HCT116 (cell line): ENCODE measurements around the gene EVL. TPM values are rescaled to one million over a fixed set of nuclear protein-coding genes. Genes with fewer than 3 reads are reported as not detected.

Experiments used
- ATAC-seq: fragments of 200-7000 bp; cut with Tn5 transposase; 2 replicates; pipeline ENCODE4 v1.9.1; 2020; ENCODE audit warnings: mild to moderate bottlenecking, moderate library complexity
- BruUV-seq: library from RNA; stranded (reverse); fragments of 400-500 nt; replicated peaks from 2 replicates; lab custom pipeline; 2021; lab: Mats Ljungman, UMichigan
- CTCF ChIA-PET: fragments of 300-600 bp; sonication (Branson Sonifier 250); formaldehyde crosslinking; loops from one replicate; lab custom pipeline; 2021; ENCODE audit warnings: antibody characterized with exemption; lab: Charles Lee
- POLR2A ChIA-PET: fragments of 300-600, 350-600 bp; sonication (Branson Sonifier 250); formaldehyde crosslinking; loops from one replicate; lab custom pipeline; 2021; ENCODE audit warnings: antibody characterized with exemption; lab: Charles Lee
- RAD21 ChIA-PET, 2 experiments: fragments of 300-600 bp; sonication (Branson Sonifier 250); formaldehyde crosslinking; loops; one replicate each; lab custom pipeline; 2023; ENCODE audit warnings: low total read pairs in 2 of 2; ENCODE audit not compliant: uncharacterized antibody in 2 of 2, unreplicated experiment in 2 of 2, low non-redundant PET in 1 of 2; lab: Charles Lee
- DNase-seq: peaks from one replicate; pipeline ENCODE4 v3.0.0-alpha.2; 2010; ENCODE audit warnings: low read depth, low spot score
- H2AFZ ChIP-seq: fragments of 200-600 bp; shearing (Covaris generic), sonication (generic); 2 replicates; pipeline ENCODE4 v1.6.1; 2017; ENCODE audit warnings: low read depth, mixed run types, mixed read lengths, antibody characterized with exemption, low read length; ENCODE audit not compliant: poor library complexity, severe bottlenecking
- H3K27ac ChIP-seq: 2 replicates; pipeline ENCODE4 v1.5.1; 2012; ENCODE audit warnings: low read depth, low read length
- H3K27me3 ChIP-seq: fragments of 200-600 bp; sonication (generic); 2 replicates; pipeline ENCODE4 v1.6.1; 2016; ENCODE audit warnings: mixed run types, low read length, mixed read lengths; ENCODE audit not compliant: insufficient read depth
- H3K36me3 ChIP-seq, 2 experiments: fragments of 200-500 bp in 1 of 2; fragments of 200-600 bp in 1 of 2; sonication (Bioruptor generic) in 1 of 2; sonication (generic) in 1 of 2; 2 replicates each; pipeline versions ENCODE4 v1.5.1 to v1.6.1; 2014 to 2016; ENCODE audit warnings: low read length in 2 of 2, inconsistent platforms in 1 of 2, mixed read lengths in 1 of 2, mixed run types in 1 of 2; ENCODE audit not compliant: insufficient read depth in 2 of 2, control insufficient read depth in 1 of 2
- H3K4me1 ChIP-seq, 2 experiments: fragments of 200-600 bp in 1 of 2; sonication (generic) in 1 of 2; 2 replicates each; pipeline versions ENCODE4 v1.5.1 to v1.6.1; 2012 to 2017; ENCODE audit warnings: low read length in 2 of 2, inconsistent platforms in 1 of 2, mild to moderate bottlenecking in 1 of 2, mixed read lengths in 1 of 2, mixed run types in 1 of 2, moderate library complexity in 1 of 2; ENCODE audit not compliant: insufficient read depth in 2 of 2, control insufficient read depth in 1 of 2
- H3K4me2 ChIP-seq: fragments of 200-600 bp; sonication (generic); 2 replicates; pipeline ENCODE4 v1.6.1; 2017; ENCODE audit warnings: mixed run types, low read length, mixed read lengths
- H3K4me3 ChIP-seq, 2 experiments: fragments of 200-600 bp in 1 of 2; sonication (generic) in 1 of 2; replicated peaks in 1 of 2; 2 replicates each; pipeline ENCODE4 v1.5.1; 2011 to 2016; ENCODE audit warnings: low read length in 2 of 2, control low read depth in 1 of 2, low read depth in 1 of 2, mild to moderate bottlenecking in 1 of 2, mixed read lengths in 1 of 2, mixed run types in 1 of 2
- H3K79me2 ChIP-seq: fragments of 200-600 bp; sonication (generic); 2 replicates; pipeline ENCODE4 v1.6.1; 2017; ENCODE audit warnings: mild to moderate bottlenecking, mixed run types, low read length, moderate library complexity, mixed read lengths; ENCODE audit not compliant: insufficient read depth
- H3K9ac ChIP-seq: fragments of 200-600 bp; sonication (generic); 2 replicates; pipeline ENCODE4 v1.6.1; 2016; ENCODE audit warnings: low read length, mixed read lengths
- H3K9me2 ChIP-seq: fragments of 200-600 bp; sonication (generic), shearing (Covaris generic); 2 replicates; pipeline ENCODE4 v1.6.1; 2017; ENCODE audit warnings: mixed run types, mild to moderate bottlenecking, moderate library complexity; ENCODE audit not compliant: insufficient read depth
- H3K9me3 ChIP-seq, 2 experiments: fragments of 200-500 bp in 1 of 2; fragments of 200-600 bp in 1 of 2; sonication (Bioruptor generic) in 1 of 2; sonication (generic) in 1 of 2; 2 replicates each; pipeline ENCODE4 v1.6.1; 2014 to 2017; ENCODE audit warnings: low read length in 2 of 2, mixed read lengths in 2 of 2, inconsistent platforms in 1 of 2, low read depth in 1 of 2, mild to moderate bottlenecking in 1 of 2, mixed run types in 1 of 2, moderate library complexity in 1 of 2; ENCODE audit not compliant: control insufficient read depth in 1 of 2, insufficient read depth in 1 of 2
- H4K20me1 ChIP-seq: fragments of 200-600 bp; sonication (generic), shearing (Covaris generic); 2 replicates; pipeline ENCODE4 v1.6.1; 2017; ENCODE audit warnings: mixed run types, mild to moderate bottlenecking, moderate library complexity; ENCODE audit not compliant: insufficient read depth
- ATF3 ChIP-seq: IDR thresholded peaks from 2 replicates; pipeline ENCODE4 v1.6.1; 2012
- CEBPB ChIP-seq: IDR thresholded peaks from 2 replicates; pipeline ENCODE4 v1.6.1; 2012; ENCODE audit warnings: low read depth
- CTCF ChIP-seq, 3 experiments: fragments of 200-600 bp in 1 of 3; sonication (generic) in 1 of 3; IDR thresholded peaks in 2 of 3; conservative IDR thresholded peaks in 1 of 3; 2 replicates each; pipeline ENCODE4 v1.5.1; 2012 to 2017; ENCODE audit warnings: low read depth in 2 of 3, low read length in 2 of 3, antibody characterized with exemption in 1 of 3, borderline replicate concordance in 1 of 3, control low read depth in 1 of 3, mild to moderate bottlenecking in 1 of 3, mixed read lengths in 1 of 3, mixed run types in 1 of 3, moderate library complexity in 1 of 3; ENCODE audit not compliant: insufficient read depth in 1 of 3
- EGR1 ChIP-seq: IDR thresholded peaks from 2 replicates; pipeline ENCODE4 v1.6.1; 2012; ENCODE audit warnings: low read depth
- ELF1 ChIP-seq: IDR thresholded peaks from 2 replicates; pipeline ENCODE4 v1.6.1; 2012; ENCODE audit warnings: low read depth, borderline replicate concordance
- EZH2 ChIP-seq: fragments of 200-600 bp; sonication (generic); IDR thresholded peaks from 2 replicates; pipeline ENCODE4 v1.6.1; 2017; ENCODE audit warnings: antibody characterized with exemption, mixed run types
- EZH2phosphoT487 ChIP-seq: fragments of 200-600 bp; IDR thresholded peaks from 2 replicates; pipeline ENCODE4 v1.6.1; 2018; ENCODE audit warnings: antibody characterized with exemption, borderline replicate concordance
- FOSL1 ChIP-seq: IDR thresholded peaks from 2 replicates; pipeline ENCODE4 v1.6.1; 2012; ENCODE audit warnings: low read depth
- JUND ChIP-seq: IDR thresholded peaks from 2 replicates; pipeline ENCODE4 v1.6.1; 2012
- POLR2A ChIP-seq: IDR thresholded peaks from 2 replicates; pipeline ENCODE4 v1.7.0; 2011; ENCODE audit warnings: borderline replicate concordance; ENCODE audit not compliant: insufficient read depth, insufficient read length; ENCODE audit errors: extremely low read depth
- POLR2AphosphoS5 ChIP-seq: IDR thresholded peaks from 2 replicates; pipeline ENCODE4 v1.6.1; 2011; ENCODE audit warnings: mild to moderate bottlenecking, low read depth, low read length, moderate library complexity
- REST ChIP-seq: IDR thresholded peaks from 2 replicates; pipeline ENCODE4 v1.6.1; 2012; ENCODE audit warnings: low read depth
- SIN3A ChIP-seq: IDR thresholded peaks from 2 replicates; pipeline ENCODE4 v1.6.1; 2012; ENCODE audit warnings: low read depth
- SRF ChIP-seq: IDR thresholded peaks from 2 replicates; pipeline ENCODE4 v1.6.1; 2012; ENCODE audit warnings: low read depth
- YY1 ChIP-seq: IDR thresholded peaks from 2 replicates; pipeline ENCODE4 v1.6.1; 2011; ENCODE audit warnings: low read length, low read depth, moderate library complexity, mild to moderate bottlenecking; ENCODE audit not compliant: insufficient replicate concordance; ENCODE audit errors: extremely low read depth
- ZBTB33 ChIP-seq: IDR thresholded peaks from 2 replicates; pipeline ENCODE4 v1.6.1; 2011; ENCODE audit warnings: mild to moderate bottlenecking, low read length, moderate library complexity; ENCODE audit not compliant: insufficient replicate concordance; ENCODE audit errors: extremely low read depth
- ZFX ChIP-seq: fragments of 450-650 bp; IDR thresholded peaks from 2 replicates; pipeline ENCODE4 v1.6.1; 2017
- intact Hi-C: fragments of 100-400 bp; cut with micrococcal nuclease; formaldehyde crosslinking; loops from 2 replicates; pipeline ENCODE4 v1.10.0; 2022
- total RNA-seq: library from RNA; stranded (reverse); gene quantifications from one replicate; pipeline ENCODE4 v1.2.1, GENCODE V29; 2021; ENCODE audit not compliant: unreplicated experiment

Gene EVL
- total RNA-seq, 1 experiment from 2014 or later, result 19.9 TPM

GRCh38 chr14:100070310-100070709 is 5.1 kb downstream of the EVL start:
- Histone ChIP-seq H3K9me2 (no peaks in the 10 kb centered on the region), H3K36me3 (no peaks in the 10 kb centered on the region), H3K9me3 (no peaks in the 10 kb centered on the region), H3K4me3 (no peak overlapping the region), H3K4me2 (no peak overlapping the region), H3K79me2 (no peaks in the 10 kb centered on the region), H3K27me3 (no peaks in the 10 kb centered on the region), H4K20me1 (no peaks in the 10 kb centered on the region), H2AFZ (no peak overlapping the region), H3K27ac (no peak overlapping the region), H3K9ac (no peak overlapping the region), H3K4me1 (peaks cover 6 to 20% of the 10 kb centered on the region in 2 experiments)
- ChIA-PET POLR2A (no interaction called here), CTCF (interaction anchor here (1.1 kb wide), 1 partner anchor 17 kb away, joined by 3 read pairs; no protein-coding TSS in a partner anchor), RAD21 (no interaction called here)
- DNase-seq, result no peak
- no TSS peak for BruUV-seq
- intact Hi-C loops, result no loop called here
- no peak for ATAC-seq
- TF ChIP-seq REST, result no peak
- no peak for TF ChIP-seq CTCF (IDR thresholded peaks at IDR 0.05 in 2 of 3, conservative IDR thresholded peaks at IDR 0.05 in 1 of 3; ENCODE audit: borderline replicate concordance in 1 of 3, insufficient read depth in 1 of 3, low read depth in 2 of 3, low read length in 2 of 3)
- TF ChIP-seq SRF, result no peak
- no peak for TF ChIP-seq ZBTB33
- no peak for TF ChIP-seq YY1
- TF ChIP-seq ATF3, result no peak
- TF ChIP-seq EGR1, result no peak
- no peak for TF ChIP-seq EZH2
- TF ChIP-seq POLR2A, result no peak
- no peak for TF ChIP-seq FOSL1
- no peak for TF ChIP-seq EZH2phosphoT487
- TF ChIP-seq POLR2AphosphoS5, result no peak
- no peak for TF ChIP-seq SIN3A
- no peak for TF ChIP-seq CEBPB
- TF ChIP-seq JUND, result no peak
- no peak for TF ChIP-seq ZFX
- no peak for TF ChIP-seq ELF1
